GM21526 (cell line): ENCODE measurements around the gene NPNT.

ENCODE experiments used
- ATAC-seq: cut with Tn5 transposase; IDR thresholded peaks from one replicate; pipeline ENCODE4 v1.9.1; 2021; ENCODE audit warnings: moderate library complexity; ENCODE audit not compliant: unreplicated experiment, low FRiP score

The NPNT gene

DNA sequence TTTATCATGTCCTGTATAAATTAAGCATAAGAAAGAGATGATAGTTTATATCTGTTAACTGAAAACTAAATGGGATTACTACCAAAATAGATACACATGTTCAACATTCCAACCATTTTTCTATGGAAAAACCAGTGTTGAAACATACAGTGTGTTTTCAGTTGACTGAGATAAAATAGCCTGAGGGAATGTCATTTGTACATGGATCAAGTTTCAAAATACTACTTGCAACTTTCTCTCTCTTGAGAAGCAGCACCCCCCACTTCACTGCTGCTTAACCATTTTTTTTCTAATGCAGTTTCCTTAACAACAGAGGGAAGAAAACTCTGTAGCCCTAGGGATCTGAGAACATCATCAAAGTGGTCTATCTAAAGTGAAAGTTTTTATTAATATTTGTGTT, 70.8 kb downstream of the NPNT start:
- ATAC-seq, result no peak

GRCh38 chr4:105967058-105967658, 71.9 kb downstream of the NPNT start:
- no peak for ATAC-seq

DNA sequence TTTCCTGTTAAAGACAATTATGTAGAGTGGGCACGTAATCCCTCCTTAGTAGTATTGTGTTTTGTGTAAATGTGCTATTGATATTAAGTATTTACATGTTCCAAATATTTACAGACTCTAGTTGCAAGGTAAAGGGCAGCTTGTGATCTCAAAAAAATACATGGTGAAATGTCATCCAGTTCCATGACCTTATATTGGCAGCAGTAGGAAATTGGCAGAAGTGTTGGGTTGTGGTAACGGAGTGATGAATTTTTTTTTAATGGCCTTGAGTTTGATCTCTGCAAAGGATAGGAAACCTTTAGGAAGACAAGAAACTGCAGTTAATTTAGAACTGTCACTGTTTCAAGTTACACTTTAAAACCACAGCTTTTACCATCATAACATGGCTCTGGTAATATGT, 74.3 kb downstream of the NPNT start:
- ATAC-seq, result no peak

DNA sequence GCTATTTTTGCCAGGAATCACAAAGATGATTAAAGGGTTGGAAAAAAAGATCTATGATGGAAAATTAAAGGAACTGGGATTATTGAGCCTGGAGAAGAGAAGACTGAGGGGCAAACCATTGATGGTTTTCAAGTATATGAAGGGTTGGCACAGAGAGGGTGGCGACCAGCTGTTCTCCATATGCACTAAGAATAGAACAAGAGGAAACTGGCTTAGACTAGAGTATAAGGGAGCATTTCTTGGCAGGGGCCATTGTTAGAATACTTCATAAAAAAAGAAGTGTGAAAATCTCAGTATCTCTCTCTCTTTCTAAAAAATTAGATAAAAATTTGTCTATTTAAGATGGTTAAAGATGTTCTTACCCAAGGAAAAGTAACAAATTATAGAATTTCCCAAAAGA, 75.1 kb downstream of the NPNT start:
- no peak for ATAC-seq

- no peak for ATAC-seq
Measured at GRCh38 chr4:105971036-105971435, 75.8 kb downstream of the NPNT start.

DNA sequence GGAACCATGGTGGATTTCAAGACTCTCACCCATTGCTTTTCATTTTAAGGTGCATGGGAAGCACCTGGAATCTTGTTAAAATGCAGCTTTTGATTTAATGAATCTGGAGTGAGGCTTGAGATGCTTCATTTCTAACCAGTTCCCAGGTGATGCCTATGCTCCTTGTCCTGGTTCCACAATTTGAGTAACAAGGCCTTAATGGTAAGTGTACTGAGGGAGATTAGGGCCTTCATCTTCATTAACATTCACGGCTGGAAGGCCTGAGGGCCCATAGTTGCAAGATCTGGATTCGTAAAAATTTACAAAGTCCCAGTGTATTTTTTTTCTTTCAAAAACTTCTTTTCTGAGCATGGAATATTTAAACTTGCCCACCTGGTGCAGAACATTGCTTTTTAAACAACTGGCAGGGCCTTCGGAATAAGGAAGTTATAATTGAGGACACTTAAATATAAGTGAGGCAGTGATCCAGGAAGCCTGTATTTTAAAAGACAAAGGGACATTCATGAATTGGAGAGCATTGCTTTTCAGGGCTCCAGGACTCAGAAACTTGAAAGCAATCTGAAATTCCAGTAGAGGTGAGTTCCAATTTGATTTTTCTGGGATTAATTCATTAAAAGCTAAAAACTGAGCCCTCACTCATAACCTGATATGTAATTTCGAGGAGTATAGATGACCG, 77.8 kb downstream of the NPNT start:
- no peak for ATAC-seq

DNA sequence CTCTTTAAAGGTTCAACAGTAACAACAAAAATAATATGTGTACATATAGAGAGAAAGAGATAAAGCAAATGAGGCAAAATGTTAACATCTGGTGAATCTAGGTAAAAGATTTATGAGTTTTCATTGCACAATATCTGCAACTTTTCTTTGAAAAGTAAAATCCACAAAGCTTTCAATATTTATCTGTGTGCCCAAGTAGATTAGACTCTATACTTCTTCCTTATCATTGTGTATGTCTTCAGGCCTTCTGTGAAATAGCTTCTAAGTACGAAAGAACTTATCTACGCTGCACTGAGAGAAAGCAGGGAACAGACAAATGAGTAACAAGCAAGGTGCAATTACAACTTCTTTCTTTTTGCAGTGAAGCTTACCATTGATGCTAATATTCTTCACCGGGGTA, 81.6 kb downstream of the NPNT start:
- no peak for ATAC-seq

DNA sequence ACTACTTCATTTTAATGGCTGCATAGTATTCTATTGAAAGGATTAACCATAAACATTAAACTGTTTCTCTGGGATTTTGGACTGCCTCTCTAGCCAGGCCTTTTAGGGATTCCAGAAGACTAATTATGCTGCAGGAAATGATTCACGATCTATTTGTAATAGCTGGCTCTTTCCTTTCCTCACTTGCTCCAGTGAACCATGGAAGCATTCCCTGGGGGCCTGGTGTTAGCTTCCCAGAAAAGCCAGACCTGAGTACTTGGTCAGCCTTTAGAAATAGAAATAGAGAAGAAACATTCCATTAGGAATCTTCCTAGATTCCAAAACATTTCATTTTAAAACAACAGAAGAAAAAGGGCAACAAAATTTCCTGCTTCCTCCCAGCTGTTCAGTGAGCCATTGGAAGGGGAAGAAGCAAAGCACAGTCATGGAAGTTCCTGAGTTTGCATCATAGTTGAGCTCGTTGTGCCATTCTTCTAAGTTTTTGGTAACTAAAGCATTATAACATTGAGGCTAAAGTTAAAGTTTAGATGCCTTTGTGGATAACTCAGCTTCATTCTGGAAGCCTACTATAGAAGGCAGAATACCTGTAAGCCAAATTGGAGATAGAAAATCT, 83.5 kb downstream of the NPNT start:
- ATAC-seq, result no peak

DNA sequence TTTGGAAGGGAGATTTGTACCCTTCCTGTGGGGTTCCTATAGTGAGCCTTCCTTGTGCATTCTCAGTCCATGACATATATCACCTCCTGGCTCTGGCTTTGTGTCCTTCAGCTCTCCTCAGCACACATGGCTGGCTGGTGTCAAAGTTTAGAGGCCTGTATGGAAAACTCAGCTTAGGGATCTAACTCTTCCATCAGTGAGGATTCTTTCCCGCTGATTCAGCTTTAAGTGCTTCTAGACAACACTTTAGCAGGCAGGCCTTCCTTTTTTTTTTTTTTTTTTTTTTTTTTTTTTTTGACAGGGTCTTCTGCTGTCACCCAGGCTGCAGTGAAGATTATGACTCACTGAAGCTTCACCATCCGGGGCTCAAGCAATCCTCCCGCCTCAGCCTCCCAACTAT, 84.2 kb downstream of the NPNT start:
- no peak for ATAC-seq

GRCh38 chr4:105988671-105989070, 93.4 kb downstream of the NPNT start:
- ATAC-seq, result no peak

GRCh38 chr4:105989485-105990242, 94.4 kb downstream of the NPNT start:
- no peak for ATAC-seq

GRCh38 chr4:105990933-105991332, 95.7 kb downstream of the NPNT start:
- ATAC-seq, result no peak

GRCh38 chr4:105991726-105992125, 96.5 kb downstream of the NPNT start:
- ATAC-seq, result no peak

DNA sequence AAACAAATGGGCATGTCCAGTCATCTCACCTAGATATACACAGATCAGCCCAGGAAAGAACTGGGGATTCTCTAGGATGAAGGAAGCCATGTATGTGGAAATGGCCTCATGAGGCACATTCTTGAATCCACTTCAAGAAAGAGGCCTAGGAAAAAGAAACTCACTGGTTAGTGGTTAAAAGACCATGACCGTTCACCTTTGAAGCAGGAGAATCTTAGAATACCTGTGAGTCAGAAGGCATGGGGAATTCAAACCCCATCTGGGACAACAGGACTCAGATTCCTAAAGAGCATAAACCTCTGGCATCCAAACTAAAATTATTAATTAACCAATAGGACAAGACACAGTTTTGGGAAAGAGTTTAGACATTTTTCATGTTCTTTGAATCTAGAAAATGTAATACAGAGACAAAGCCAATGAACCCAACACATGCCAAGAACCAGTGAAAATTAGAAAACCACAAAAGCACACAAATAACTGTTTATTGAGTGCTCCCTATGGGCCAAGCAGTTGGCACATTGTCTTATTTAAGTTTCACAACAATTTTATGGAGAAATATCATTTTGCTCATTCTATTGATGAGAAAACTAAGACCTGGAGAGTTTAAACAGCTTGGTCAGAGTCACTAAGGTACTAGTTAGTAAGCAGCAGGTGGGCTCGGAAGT, 97.5 kb downstream of the NPNT start:
- ATAC-seq, result no peak

GRCh38 chr4:105994061-105994460, 98.8 kb downstream of the NPNT start:
- ATAC-seq, result no peak

- ATAC-seq, result no peak
Measured at GRCh38 chr4:105994841-105995501, 99.7 kb downstream of the NPNT start.

GRCh38 chr4:105996845-105997244, 101.6 kb downstream of the NPNT start:
- ATAC-seq, result no peak

GRCh38 chr4:105998171-105999063, 103.1 kb downstream of the NPNT start:
- no peak for ATAC-seq

DNA sequence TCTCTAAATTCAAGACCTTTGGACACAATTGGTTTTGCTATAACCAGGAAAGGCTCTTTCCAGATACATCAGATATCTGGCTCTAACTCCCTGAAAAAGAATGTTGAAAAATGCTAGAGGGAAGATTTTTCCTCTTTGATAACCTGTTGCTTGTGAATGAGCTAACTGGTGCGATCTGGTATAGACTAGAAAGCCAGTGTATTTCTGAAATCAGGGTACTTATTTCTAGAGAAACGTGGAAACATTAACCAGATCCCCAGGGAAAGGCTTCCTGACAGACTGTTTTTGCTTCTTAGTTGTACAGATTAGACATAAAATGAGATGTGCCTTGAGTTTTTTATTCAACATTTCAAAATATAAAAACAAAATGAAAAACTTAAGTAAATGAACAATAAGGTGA, 107.7 kb downstream of the NPNT start:
- no peak for ATAC-seq
